Sigmoid colon (tissue), 4 donors: ENCODE data around the gene PARD3.

Experiments used
- EP300 ChIP-seq, 4 donors: sonication (generic); formaldehyde crosslinking; IDR thresholded peaks; one replicate each; pipeline ENCODE4 v1.6.1; 2017; ENCODE audit warnings: antibody characterized with exemption in 4 of 4
- POLR2A ChIP-seq, 2 donors: fragments of 450-650 bp; IDR thresholded peaks; one replicate each; pipeline ENCODE4 v1.6.1; 2016; ENCODE audit warnings: antibody characterized with exemption in 2 of 2, mild to moderate bottlenecking in 2 of 2, moderate library complexity in 2 of 2
- POLR2AphosphoS5 ChIP-seq, 4 donors: sonication (generic); formaldehyde crosslinking; IDR thresholded peaks; one replicate each; pipeline ENCODE4 v1.6.1; 2017; ENCODE audit warnings: antibody characterized with exemption in 4 of 4
- TF ChIP-seq, protein P1 (sequence below), 4 experiments: fragments of 450-650 bp in 3 of 4; fragments of 200-600 bp in 1 of 4; IDR thresholded peaks; one replicate each; pipeline ENCODE4 v1.5.1; 2016 to 2019; ENCODE audit warnings: antibody characterized with exemption in 4 of 4, mild to moderate bottlenecking in 3 of 4, moderate library complexity in 2 of 4

GRCh38 chr10:34612938-34613337 is 202.2 kb downstream of the PARD3 start:
- TF ChIP-seq POLR2AphosphoS5 (IDR thresholded peaks at IDR 0.05) (no peak), EP300 (IDR thresholded peaks at IDR 0.05) (no peak), POLR2A (IDR thresholded peaks at IDR 0.05) (no peak)
- TF ChIP-seq, protein P1, sequence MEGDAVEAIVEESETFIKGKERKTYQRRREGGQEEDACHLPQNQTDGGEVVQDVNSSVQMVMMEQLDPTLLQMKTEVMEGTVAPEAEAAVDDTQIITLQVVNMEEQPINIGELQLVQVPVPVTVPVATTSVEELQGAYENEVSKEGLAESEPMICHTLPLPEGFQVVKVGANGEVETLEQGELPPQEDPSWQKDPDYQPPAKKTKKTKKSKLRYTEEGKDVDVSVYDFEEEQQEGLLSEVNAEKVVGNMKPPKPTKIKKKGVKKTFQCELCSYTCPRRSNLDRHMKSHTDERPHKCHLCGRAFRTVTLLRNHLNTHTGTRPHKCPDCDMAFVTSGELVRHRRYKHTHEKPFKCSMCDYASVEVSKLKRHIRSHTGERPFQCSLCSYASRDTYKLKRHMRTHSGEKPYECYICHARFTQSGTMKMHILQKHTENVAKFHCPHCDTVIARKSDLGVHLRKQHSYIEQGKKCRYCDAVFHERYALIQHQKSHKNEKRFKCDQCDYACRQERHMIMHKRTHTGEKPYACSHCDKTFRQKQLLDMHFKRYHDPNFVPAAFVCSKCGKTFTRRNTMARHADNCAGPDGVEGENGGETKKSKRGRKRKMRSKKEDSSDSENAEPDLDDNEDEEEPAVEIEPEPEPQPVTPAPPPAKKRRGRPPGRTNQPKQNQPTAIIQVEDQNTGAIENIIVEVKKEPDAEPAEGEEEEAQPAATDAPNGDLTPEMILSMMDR (IDR thresholded peaks at IDR 0.05), result no peak
